HG02610 (cell line): Measurements from ENCODE around the gene FAIM2.

Experiments used
- ATAC-seq: cut with Tn5 transposase; IDR thresholded peaks from one replicate; pipeline ENCODE4 v1.9.1; 2021; ENCODE audit warnings: mild to moderate bottlenecking, moderate library complexity; ENCODE audit not compliant: unreplicated experiment

FAIM2 gene

GRCh38 chr12:49903700-49904423, at the start of gene FAIM2:
TSS of gene FAIM2 (minus strand) at chr12:49903900. CDS start at chr12:49903792, 108 bp downstream.
- ATAC-seq, result no peak

DNA sequence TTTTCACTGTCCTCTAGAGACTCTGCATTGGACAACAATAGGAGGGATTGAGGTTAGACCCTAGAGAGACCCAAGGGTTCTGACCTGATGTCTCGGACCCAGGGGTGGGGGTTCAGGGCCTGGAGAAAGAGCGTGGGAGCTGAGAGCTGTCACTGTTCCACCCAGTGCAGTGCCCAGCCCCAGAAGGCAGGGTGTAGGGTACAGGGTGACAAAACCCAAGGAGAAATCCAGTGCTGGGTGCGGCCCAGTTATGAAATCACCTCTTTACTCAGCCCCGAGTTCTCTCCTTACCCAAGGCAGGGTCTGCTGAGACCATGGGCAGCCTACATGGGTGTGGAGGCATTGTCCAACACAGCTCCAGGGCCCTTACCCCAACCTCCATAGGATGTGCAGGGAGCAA, 49.5 kb upstream of the FAIM2 start:
- no peak for ATAC-seq

GRCh38 chr12:49952391-49953055, 48.8 kb upstream of the FAIM2 start:
- no peak for ATAC-seq

DNA sequence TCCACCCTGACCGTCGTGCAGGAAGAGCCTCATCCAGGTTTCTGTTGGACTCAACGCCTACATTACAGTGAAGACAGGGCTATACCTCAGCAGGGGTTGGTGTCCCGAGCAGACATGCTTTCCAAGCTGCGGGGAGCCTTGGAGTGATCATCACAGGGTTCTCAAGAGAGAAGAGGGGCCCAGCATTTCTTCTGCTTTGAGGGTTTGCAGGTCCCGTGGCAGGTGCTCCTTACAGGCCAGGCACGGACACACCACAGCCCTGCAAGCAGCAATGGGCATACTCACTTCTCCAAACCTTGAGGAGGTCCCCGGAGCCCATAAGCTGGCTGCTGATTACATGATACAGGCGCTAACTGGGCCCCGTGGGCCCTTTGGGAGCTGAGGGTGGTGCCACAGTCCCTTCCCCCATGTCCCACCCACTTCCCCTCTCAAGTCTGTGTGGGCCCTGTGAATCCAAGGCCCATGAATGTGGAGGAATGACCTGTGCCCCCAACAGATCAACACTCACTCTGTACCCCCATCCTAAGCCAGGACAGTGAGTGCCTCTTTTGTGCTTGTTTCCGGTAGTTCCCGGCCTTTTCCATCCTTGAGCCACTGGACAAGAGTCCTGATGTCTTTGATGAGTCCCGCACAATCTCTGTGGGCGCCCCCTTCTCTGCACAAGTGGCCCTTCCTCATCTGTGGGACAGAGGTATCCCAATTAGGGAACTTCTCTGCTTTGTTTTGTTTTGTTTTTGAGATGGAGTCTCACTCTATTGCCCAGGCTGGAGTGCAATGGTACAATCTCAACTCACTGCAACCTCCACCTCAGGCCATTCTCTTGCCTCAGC, 47.9 kb upstream of the FAIM2 start:
- no peak for ATAC-seq

DNA sequence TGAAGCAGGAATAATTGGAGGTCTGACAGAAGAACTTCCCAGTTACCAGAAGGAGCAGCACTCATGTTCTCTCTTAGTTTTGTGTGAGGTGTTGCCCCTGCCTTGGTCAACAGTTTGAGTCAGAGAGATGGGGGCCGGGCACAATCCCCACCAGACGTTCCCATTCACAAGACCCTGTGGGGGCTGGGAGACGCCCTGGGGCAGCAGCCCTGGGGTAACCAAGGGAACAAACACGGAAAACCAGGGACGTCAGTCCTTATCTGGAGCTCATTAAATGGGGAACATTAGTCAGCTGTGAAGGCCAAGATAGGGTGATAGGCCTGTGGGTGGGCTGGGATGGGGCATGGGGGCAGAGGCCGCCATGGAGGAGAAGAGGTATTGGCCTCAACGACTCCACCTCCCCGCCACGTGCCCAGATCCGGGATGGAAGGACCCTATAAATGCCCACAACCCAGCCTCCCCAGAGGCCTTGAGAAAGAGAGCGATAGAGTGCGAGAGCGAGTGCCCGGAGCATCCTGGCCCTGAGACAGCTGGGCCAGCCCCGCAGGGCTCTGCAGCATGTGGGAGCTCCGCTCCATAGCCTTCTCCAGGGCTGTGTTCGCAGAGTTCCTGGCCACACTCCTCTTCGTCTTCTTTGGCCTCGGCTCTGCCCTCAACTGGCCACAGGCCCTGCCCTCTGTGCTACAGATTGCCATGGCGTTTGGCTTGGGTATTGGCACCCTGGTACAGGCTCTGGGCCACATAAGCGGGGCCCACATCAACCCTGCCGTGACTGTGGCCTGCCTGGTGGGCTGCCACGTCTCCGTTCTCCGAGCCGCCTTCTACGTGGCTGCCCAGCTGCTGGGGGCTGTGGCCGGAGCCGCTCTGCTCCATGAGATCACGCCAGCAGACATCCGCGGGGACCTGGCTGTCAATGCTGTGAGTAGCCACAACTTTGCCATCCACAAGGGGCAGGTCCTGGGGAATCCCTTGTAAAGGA, 46.9 kb upstream of the FAIM2 start, which contains the start of gene AQP2:
TSS of gene AQP2 (plus strand) at position 465 of the 979 bp plus-strand sequence. CDS start at position 559, 94 bp downstream.
- no peak for ATAC-seq

DNA sequence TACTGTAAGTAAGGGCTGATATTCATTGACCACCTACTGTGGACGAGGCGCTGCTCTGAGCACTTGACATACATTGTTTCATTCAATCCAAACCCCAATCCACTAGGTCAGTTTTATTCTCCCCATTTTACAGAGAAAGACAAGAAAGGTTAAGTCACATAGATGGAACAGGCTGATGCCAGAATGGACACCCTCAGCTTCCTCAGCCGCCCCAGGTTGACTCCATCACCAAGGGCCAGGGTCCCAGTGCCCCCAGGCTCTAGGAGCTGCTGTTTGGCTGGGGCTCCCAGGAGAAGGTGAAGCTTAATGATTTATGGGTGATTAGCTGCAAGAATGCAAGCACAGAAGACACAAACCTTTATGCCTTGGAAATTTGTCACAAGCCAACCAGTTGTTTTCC, 46.2 kb upstream of the FAIM2 start:
- ATAC-seq, result no peak

DNA sequence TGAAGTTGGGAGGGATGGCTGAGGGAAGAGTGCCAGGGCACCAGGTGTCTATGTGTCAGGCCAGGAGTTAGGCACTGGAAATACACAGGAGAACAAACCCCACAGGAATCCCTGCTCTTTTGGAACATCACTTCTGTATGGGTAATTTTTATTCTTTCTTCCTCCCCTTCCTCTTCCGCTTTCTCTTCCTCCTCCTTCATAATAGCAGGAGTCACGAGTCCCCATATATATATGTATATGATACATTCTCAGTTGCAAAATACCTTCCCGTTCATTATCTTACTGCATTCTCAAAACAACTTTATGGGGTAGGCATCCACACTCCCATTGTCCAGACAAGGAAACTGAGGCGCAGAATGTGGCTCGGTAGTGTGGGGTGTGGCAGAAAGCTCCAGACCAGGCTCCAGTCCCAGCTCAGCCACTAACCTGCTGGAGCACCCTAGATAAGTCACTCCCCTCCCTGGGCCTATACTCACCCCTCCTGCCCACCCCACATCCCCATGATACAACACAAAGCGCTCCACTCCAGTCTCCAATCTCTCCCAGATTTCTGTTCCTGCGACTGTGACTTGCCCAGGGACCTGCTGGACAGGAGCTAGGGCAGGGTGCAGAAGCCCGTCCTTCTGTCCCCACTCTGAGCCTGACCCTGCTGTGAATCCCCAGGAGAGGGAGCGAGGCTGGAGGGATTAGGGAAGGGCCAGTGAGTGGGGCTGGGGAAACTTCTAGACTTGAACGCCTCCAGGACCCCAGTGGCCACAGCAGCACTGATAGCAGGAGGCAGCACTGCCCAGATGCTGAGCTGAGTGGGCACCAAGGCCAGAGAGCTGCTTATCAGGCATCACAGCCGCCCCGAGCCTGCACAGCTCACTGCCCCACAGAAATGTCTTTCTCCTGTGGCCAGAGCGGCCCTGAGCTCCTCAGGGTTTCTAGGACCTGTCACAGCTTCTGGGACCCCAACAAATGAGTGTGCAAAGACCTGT, 45.5 kb upstream of the FAIM2 start:
- ATAC-seq, result no peak

DNA sequence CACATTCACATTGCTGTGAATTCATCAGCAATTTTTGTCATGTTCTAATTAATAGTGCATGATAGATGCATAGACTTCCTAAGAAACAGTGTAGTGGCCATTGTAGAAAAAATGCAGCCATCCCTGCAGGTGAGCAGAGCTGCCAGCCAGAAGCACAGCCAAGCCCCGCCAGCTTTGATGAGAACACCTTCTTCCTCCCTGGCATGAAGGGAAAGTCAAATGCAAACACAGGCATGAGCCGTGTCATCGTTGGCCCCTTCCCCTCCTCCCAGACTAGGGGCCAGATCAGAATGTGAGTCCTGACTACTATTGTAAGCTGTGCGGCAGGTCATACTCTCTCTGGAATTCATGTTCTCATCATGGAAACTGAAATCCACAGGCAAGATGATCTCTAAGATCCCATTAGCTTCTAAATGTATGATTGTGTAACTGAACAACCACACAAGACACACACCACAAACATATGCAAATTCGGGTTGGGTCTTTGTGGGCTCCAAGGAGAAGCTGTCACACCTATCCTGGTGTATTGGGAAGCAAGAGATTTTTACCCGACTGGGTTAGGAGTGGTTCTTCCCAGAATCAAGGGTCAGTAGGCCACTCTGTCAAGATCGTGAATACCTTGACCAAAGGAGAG, 44.0 kb upstream of the FAIM2 start:
- no peak for ATAC-seq

DNA sequence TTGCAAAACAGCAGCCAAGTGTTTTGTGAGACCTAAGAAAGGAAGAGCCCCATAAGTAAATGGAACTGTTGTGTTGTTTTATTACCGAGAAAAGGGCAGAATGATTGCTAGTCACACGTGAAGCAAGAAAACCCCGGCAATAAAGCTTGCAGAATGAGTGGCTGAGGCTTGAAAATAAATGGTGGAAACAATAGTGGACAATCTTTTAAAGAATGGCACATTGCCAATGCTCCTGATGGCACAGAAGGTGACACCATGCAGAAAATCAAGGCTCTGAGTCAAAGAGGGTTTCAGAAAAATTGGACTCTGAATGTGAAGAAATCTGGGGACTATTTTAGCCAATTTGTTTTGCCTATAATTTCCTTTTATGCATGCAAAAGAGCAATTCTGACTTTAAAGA, 42.8 kb upstream of the FAIM2 start:
- no peak for ATAC-seq

DNA sequence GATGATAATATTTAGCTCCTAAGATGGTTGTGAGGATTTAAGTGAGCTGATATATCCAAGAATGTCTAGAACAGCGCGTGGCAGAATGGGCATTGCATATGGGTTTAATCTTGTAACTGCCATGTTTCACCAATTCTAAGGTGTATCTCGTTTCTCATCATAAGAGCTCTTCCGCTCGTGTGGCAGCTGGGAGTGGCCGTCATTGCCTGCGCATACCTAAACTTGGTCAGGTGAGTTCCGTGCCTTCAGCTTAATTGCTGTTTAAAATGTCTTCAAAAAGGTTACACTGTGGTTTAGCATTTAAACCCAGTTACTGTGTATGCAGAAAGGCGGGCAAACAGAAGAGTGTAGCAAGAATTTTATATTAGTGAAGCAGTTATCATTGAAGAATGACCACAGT, 42.4 kb upstream of the FAIM2 start:
- no peak for ATAC-seq

- ATAC-seq, result peak; percentile 79
Observed at GRCh38 chr12:49945394-49946080, 41.8 kb upstream of the FAIM2 start.

DNA sequence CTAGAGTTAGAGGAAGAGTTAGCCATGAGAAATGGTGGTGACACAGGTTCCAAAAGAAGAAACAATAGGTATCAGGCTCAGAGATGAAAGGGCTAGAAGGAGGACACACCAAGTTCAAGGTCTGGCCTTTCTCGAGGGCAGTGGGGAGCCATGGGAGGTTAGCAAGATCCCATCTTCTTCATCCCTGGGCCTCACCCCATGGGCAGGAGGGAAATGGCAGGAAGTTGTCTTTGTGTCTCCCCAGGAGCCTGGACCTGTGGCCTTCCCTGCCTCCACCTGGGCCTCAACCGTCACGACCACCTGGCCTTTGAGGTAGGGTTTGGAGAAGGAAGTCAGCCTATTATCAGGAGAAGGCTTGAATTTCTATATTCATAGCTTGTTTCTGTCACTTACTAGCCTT, 41.0 kb upstream of the FAIM2 start:
- no peak for ATAC-seq

- no peak for ATAC-seq
Observed at GRCh38 chr12:49944046-49944445, 40.3 kb upstream of the FAIM2 start.

- ATAC-seq, result no peak
Observed at GRCh38 chr12:49943625-49943960, 39.9 kb upstream of the FAIM2 start.

GRCh38 chr12:49942921-49943624, 39.4 kb upstream of the FAIM2 start:
- ATAC-seq, result no peak

- no peak for ATAC-seq
Observed at GRCh38 chr12:49942512-49942893, 38.8 kb upstream of the FAIM2 start.

DNA sequence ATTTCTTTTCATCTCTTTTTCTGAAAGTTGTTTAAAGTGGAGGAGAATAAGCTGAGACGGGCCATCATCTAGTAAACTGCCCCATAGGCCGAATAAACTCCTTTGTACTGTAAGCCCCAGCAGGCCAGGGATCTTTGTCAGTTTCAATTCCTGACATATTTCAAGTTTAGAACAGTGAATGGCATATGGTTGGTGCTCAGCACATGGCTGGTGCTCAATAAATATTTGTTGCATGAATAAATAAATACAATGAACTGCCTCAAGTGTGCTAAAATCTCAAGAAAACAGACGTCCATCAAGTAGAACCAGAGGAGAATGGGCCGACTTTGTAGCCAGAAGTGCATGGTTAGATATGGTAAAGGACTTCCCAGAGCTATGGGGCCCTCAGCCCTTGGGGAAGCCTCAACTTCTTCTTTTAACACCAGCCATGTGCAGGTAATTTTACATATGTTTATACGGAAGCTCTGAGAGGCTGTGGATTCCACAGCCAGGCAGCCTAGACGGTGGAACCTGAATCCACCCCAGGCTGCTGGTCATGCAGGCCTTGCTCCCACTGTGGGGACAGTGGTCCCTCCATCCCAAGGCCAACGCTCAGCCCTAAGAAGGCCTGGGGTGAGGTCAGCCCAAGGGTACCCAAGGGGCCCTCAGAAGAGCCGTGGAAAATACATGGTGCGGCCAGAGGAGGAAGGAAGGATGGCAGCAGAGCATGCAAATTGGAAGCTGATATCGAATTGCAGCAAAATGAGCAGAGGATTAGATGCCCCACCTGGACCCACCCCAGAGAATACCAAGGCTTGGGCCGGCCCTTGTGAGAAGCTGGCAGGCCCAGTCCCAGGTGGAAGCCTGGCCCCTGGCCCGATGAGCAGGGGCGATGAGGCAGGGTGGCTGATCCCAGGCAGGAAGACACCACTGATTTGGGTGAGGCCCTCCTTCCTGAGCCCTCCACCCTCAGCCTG, 38.1 kb upstream of the FAIM2 start:
- ATAC-seq, result no peak
